ENCODE measurements around the gene RABL6.
"Not testable (repeated sequence)": the region's sequence is repeated elsewhere in the genome, so short reads cannot be mapped to it uniquely, and the experiment has no call there.

The RABL6 gene

DNA sequence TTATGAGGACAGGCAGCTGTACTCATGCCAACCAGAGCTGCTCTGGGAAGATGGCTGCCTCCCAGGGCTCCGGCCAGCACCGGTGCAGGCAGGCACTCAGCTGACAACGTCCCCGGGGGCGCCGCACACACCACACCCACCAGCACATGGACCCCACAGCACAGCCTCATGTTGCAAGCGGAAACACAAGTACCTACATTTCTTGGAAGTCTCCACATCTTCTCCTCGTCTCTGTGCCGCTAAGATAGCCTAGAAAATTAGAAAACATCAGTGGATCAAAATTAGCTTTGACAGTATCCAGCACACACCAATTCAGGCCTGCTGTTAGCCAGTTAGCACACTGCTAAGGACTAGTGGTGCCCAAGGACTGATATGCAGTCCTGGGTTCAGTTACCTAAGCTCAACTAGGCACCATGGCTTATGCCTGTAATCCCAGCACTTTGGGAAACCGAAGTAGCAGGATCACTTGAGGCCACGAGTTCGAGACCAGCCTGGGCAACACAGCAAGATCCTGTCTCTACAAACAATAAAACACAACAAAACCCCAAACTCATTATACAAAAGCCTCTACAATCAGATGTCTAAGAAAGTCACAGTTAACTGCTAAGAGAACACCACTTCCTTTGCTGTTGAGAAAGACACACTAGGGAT, 56.0 kb downstream of the RABL6 start:
- TF ChIP-seq, protein P1, sequence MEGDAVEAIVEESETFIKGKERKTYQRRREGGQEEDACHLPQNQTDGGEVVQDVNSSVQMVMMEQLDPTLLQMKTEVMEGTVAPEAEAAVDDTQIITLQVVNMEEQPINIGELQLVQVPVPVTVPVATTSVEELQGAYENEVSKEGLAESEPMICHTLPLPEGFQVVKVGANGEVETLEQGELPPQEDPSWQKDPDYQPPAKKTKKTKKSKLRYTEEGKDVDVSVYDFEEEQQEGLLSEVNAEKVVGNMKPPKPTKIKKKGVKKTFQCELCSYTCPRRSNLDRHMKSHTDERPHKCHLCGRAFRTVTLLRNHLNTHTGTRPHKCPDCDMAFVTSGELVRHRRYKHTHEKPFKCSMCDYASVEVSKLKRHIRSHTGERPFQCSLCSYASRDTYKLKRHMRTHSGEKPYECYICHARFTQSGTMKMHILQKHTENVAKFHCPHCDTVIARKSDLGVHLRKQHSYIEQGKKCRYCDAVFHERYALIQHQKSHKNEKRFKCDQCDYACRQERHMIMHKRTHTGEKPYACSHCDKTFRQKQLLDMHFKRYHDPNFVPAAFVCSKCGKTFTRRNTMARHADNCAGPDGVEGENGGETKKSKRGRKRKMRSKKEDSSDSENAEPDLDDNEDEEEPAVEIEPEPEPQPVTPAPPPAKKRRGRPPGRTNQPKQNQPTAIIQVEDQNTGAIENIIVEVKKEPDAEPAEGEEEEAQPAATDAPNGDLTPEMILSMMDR (IDR thresholded peaks at IDR 0.05; ENCODE audit: extremely low read depth, missing control alignments): no peak

DNA sequence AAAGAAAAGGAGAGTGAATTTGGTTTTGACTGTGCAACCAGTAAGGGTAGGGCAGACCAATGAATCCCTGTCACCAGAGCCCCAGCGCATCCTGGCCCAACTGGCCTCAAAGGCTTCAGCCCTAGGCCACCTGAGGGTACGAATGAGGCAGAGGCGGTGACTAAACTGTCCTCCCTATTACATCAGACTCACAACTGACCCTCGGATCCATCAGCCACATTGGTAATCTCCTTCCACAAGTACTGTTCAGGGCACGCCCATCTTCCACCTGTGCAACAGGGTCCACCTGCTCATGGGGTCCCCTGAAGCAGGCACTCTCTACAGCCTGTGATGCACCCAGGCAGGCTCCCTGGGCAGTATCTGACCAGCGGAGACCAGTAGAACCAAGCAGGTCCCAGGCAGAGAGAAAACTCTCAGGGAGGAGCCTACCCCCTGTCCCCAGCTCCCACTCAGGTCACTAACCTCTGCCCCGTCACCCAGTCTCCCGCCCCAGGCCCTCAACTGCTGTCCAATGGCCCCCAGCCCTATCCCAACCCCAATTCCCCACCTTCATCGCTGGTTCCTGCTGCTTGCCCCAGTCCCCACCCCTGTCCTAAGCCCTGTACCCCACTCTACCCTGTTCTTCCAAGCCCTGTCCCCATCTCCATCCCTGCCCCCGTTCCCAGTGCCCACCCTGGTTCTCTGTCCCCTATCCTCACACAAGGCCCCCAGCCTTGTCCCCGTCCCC, 57.5 kb downstream of the RABL6 start:
- no peak for DNase-seq (ENCODE audit: low spot score)
- TF ChIP-seq, protein P1 (IDR thresholded peaks at IDR 0.05; ENCODE audit: extremely low read depth, missing control alignments): no peak

More for the DNA sequence above, 56.0 kb downstream of the RABL6 start:
- DNase-seq (ENCODE audit: low spot score): no peak

DNA sequence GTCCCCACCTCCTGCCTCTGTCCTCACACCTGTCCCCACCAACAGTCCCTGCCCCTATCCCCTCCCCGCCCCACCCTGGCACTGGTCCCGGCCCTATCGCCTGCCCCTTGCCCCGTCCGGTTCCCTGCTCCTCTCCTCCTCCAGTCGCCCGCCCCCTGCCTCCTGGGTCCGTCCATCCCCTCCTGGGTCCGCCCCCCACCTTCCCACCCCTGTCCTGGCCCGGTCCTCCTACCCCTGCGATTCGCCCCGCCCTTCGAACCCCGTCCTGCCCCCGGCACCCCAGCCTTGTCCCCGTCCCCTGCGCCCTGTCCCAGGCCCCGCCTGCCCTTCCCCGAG, 58.0 kb downstream of the RABL6 start:
- DNase-seq (ENCODE audit: low spot score): no peak
- TF ChIP-seq, protein P1 (IDR thresholded peaks at IDR 0.05; ENCODE audit: extremely low read depth, missing control alignments): no peak

DNA sequence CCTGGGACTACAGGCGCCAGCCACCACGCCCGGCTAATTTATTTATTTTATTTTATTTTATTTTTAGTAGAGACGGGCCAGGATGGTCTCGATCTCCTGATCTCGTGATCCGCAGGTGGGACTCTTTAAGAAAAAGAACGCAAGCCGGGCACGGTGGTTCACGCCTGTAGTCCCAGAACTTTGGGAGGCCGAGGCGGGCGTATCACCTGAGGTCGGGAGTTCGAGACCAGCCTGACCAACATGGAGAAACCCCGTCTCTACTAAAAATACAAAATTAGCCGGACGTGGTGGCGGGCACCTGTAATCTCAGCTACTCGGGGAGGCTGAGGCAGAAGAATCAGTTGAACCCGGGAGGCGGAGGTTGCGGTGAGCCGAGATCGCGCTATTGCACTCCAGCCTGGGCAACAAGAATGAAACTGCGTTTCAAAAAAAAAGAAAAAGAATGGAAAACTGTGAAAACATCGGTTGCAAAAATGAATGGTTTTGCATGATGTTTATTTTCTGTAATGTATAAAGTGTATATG, 59.2 kb downstream of the RABL6 start:
- not testable (repeated sequence) for DNase-seq (ENCODE audit: low spot score)

DNA sequence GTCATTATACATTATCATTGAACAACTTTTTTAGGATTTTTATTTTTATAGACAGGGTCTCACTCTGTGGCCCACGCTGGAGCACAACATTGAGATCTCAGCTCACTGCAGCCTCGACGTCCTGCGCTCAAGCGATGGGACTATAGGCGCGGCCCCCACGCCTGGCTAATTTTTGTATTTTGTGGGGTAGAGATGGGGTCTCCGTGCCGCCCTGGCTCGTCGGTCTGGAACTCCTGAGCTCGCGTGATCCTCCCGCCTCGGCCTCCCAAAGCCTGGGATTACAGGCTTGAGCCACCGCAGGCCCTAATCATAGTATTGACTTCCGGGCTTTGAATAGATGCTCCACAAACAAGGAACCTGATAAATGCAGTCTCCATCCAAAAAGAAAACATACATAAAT, 59.7 kb downstream of the RABL6 start:
- no peak for DNase-seq (ENCODE audit: low spot score)
- TF ChIP-seq, protein P1 (IDR thresholded peaks at IDR 0.05; ENCODE audit: extremely low read depth, missing control alignments): no peak

DNA sequence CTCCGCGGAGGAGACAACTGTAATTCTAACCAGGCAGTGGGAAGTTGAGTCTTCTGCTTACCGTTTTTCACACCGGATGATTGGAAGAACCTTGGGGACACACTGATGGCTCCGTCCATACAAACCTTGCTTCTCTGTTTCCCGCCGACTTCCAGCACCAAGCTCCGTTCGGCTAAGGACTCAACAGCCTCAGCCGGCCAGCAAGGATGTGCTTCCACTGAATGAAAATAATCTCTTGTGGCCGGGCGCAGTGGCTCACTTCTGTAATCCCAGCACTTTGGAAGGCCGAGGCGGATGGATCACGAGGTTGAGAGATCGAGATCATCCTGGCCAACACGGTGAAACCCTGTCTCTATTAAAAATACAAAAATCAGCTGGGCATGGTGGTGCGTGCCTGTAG, 60.2 kb downstream of the RABL6 start:
- TF ChIP-seq, protein P1 (IDR thresholded peaks at IDR 0.05; ENCODE audit: extremely low read depth, missing control alignments): no peak

DNA sequence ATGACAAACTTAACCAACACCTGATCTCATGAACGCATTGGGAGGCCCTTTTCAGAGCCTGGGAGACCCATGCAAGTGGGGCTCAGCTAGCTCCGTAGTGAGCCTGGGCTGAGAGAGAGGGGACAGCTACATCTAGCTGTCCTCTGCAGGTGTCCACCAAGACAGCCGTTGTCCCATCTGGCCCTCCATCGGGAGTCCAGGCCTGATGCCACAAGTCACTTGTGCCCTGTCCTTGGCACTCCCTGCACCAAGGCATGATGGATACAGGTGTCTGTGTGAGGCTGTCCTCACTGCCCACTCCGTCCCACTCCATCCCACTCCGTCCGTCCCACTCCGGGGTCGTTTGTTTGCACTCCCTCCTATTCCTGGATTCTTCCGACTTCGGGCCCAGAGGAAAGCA, 60.9 kb downstream of the RABL6 start:
- DNase-seq (ENCODE audit: low spot score): no peak
- TF ChIP-seq, protein P1 (IDR thresholded peaks at IDR 0.05; ENCODE audit: extremely low read depth, missing control alignments): no peak

More for the DNA sequence above, 60.2 kb downstream of the RABL6 start:
- DNase-seq (ENCODE audit: low spot score): no peak

DNA sequence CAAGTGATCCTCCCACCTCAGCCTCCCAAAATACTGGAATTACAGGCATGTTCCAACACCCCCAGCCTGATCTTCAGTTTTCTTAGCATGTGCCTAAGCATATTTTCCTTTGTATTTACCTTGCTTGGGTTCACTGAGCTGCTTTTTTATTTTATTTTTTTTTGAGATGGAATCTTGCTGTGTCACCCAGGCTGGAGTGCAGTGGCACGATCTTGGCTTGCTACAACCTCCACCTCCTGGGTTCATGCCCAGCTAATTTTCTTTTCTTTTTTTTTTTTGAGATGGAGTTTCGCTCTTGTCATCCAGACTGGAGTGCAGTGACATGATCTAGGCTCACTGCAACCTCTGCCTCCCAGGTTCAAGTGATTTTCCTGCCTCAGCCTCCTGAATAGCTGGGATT, 61.9 kb downstream of the RABL6 start:
- DNase-seq (ENCODE audit: low spot score): not testable (repeated sequence)
